Gastroesophageal sphincter (tissue), 4 donors: ENCODE data around the gene RGSL1. TPM values are rescaled to one million over a fixed set of nuclear protein-coding genes. Genes with fewer than 3 reads are reported as not detected.

Source experiments
- ATAC-seq: fragments of 150-250 bp; one replicate; pipeline ENCODE4 v1.9.1; 2016; ENCODE audit warnings: mild to moderate bottlenecking, moderate library complexity
- H3K27ac ChIP-seq, 4 donors: fragments of 200-600 bp; sonication (generic) in 3 of 4; 1 replicate in 3 of 4; 2 replicates in 1 of 4; pipeline ENCODE4 v1.5.1; 2016 to 2019
- H3K27me3 ChIP-seq: fragments of 200-600 bp; sonication (generic); one replicate; pipeline ENCODE4 v1.5.1; 2019
- H3K36me3 ChIP-seq, 2 donors: fragments of 200-600 bp; sonication (generic); one replicate each; pipeline ENCODE4 v1.5.1; 2019; ENCODE audit warnings: control low read depth in 1 of 2
- H3K4me1 ChIP-seq, 3 donors: fragments of 200-600 bp; sonication (generic); 1 replicate in 2 of 3; 2 replicates in 1 of 3; pipeline ENCODE4 v1.5.1; 2016 to 2019; ENCODE audit warnings: control low read depth in 2 of 3
- H3K4me3 ChIP-seq, 2 donors: fragments of 200-600 bp; sonication (generic); one replicate each; pipeline ENCODE4 v1.5.1; 2019; ENCODE audit warnings: mild to moderate bottlenecking in 1 of 2, moderate library complexity in 1 of 2
- H3K9me3 ChIP-seq, 3 donors: fragments of 200-600 bp; sonication (generic); one replicate each; pipeline ENCODE4 v1.5.1; 2017 to 2019; ENCODE audit warnings: control low read depth in 2 of 3
- EP300 ChIP-seq: sonication (generic); formaldehyde crosslinking; IDR thresholded peaks from one replicate; pipeline ENCODE4 v1.6.1; 2017; ENCODE audit warnings: antibody characterized with exemption, mild to moderate bottlenecking
- POLR2A ChIP-seq, 2 donors: fragments of 450-650 bp; IDR thresholded peaks; one replicate each; pipeline ENCODE4 v1.6.1; 2017; ENCODE audit warnings: antibody characterized with exemption in 2 of 2, mild to moderate bottlenecking in 2 of 2, moderate library complexity in 1 of 2
- POLR2AphosphoS5 ChIP-seq: sonication (generic); formaldehyde crosslinking; IDR thresholded peaks from one replicate; pipeline ENCODE4 v1.6.1; 2017; ENCODE audit warnings: antibody characterized with exemption
- WGBS, 2 donors: methylation state at CpG; one replicate each; pipeline ENCODE4 v1.1.5; 2018; ENCODE audit warnings: low coverage in 1 of 2; 5-methylcytosine and 5-hydroxymethylcytosine counted together
- total RNA-seq, 4 donors: library from RNA; depleted of rRNA; stranded (reverse); fragments of >200 nt; gene quantifications; one replicate each; pipeline ENCODE4 v1.1.0, GENCODE V29; 2016
- TF ChIP-seq, protein P1 (sequence below), 4 experiments: fragments of 200-600 bp in 2 of 4; fragments of 450-650 bp in 2 of 4; sonication (generic) in 1 of 4; IDR thresholded peaks; one replicate each; pipeline ENCODE4 v1.5.1; 2017 to 2019; ENCODE audit warnings: antibody characterized with exemption in 4 of 4, mild to moderate bottlenecking in 2 of 4, moderate library complexity in 2 of 4

RGSL1 gene
- total RNA-seq, 4 donors from 2014 or later: 0.04 TPM; not detected in 3

DNA sequence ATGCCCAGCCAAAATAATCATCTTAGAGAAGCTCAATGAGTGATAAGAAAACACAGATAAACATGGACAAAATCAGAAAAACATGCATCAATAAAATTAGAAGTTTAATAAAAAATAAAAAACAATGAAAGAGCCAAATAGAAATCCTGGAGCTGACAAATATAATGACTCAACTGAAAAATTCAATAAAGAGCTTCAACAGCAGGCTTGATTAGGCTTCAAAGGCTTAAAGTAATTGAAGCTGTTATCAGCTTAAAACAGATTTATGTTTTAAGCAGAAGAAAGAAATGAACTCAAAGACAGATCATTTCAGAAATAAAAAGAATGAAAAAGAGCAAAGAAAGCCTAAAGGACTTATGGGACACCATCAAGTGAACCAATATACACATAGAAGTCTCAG, 28.3 kb downstream of the RGSL1 start:
- Histone ChIP-seq H3K27me3 (no peaks in the 10 kb centered on the region), H3K27ac (no peak overlapping the region), H3K9me3 (peaks cover 0 to 14% (median 0%) of the 10 kb centered on the region in 3 donors), H3K4me3 (no peak overlapping the region), H3K4me1 (no peaks in the 10 kb centered on the region), H3K36me3 (no peaks in the 10 kb centered on the region)
- TF ChIP-seq, protein P1, sequence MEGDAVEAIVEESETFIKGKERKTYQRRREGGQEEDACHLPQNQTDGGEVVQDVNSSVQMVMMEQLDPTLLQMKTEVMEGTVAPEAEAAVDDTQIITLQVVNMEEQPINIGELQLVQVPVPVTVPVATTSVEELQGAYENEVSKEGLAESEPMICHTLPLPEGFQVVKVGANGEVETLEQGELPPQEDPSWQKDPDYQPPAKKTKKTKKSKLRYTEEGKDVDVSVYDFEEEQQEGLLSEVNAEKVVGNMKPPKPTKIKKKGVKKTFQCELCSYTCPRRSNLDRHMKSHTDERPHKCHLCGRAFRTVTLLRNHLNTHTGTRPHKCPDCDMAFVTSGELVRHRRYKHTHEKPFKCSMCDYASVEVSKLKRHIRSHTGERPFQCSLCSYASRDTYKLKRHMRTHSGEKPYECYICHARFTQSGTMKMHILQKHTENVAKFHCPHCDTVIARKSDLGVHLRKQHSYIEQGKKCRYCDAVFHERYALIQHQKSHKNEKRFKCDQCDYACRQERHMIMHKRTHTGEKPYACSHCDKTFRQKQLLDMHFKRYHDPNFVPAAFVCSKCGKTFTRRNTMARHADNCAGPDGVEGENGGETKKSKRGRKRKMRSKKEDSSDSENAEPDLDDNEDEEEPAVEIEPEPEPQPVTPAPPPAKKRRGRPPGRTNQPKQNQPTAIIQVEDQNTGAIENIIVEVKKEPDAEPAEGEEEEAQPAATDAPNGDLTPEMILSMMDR (IDR thresholded peaks at IDR 0.05): no peak
- TF ChIP-seq POLR2A (IDR thresholded peaks at IDR 0.05) (no peak), EP300 (no peak), POLR2AphosphoS5 (no peak)
- ATAC-seq: no peak

DNA sequence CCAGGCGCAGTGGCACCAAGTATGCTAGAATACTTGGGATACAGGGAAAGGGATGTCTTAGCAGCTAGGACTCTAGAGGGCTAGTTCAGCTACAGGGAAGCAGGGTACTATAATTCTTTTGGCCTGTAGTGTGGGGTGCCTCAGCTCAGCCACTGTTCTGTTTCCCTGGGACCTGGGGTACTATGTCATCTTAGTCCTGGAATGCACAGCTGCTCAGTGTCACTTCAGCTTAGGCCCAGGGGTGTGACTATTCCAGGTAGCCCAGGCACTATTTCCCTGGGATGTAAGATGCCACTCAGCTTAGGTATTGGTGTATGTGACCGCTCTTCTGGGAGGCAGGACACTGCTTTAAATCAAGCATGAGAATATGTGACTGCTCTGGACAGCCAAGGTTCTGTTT, 34.1 kb downstream of the RGSL1 start:
- WGBS, 2 donors: 86 to 100% methylated on average over 1 of the region's 2 CpGs
- ATAC-seq: no peak
- H3K4me3 ChIP-seq: no peak overlapping the region
- H3K27me3 ChIP-seq: no peaks in the 10 kb centered on the region
- H3K36me3 ChIP-seq: no peaks in the 10 kb centered on the region
- TF ChIP-seq, protein P1 (IDR thresholded peaks at IDR 0.05): no peak
- TF ChIP-seq POLR2AphosphoS5 (no peak), EP300 (no peak), POLR2A (IDR thresholded peaks at IDR 0.05) (no peak)
- no peak overlapping the region for H3K27ac ChIP-seq
- H3K9me3 ChIP-seq: no peaks in the 10 kb centered on the region
- no peaks in the 10 kb centered on the region for H3K4me1 ChIP-seq

GRCh38 chr1:182484531-182485257, 34.7 kb downstream of the RGSL1 start:
- TF ChIP-seq EP300: no peak
- TF ChIP-seq POLR2A (IDR thresholded peaks at IDR 0.05): no peak
- TF ChIP-seq POLR2AphosphoS5: no peak
- TF ChIP-seq, protein P1 (IDR thresholded peaks at IDR 0.05): no peak
- Histone ChIP-seq H3K27me3 (no peaks in the 10 kb centered on the region), H3K27ac (no peak overlapping the region), H3K9me3 (no peaks in the 10 kb centered on the region), H3K4me3 (no peak overlapping the region), H3K4me1 (no peaks in the 10 kb centered on the region), H3K36me3 (no peaks in the 10 kb centered on the region)
- WGBS, 2 donors: 46 to 47% methylated on average over 3 to 4 of the region's 5 CpGs
- no peak for ATAC-seq

- H3K27ac ChIP-seq: no peak overlapping the region
- no peaks in the 10 kb centered on the region for H3K9me3 ChIP-seq
- TF ChIP-seq POLR2AphosphoS5 (no peak), POLR2A (IDR thresholded peaks at IDR 0.05) (no peak), EP300 (no peak)
- TF ChIP-seq, protein P1 (IDR thresholded peaks at IDR 0.05): no peak
- no peaks in the 10 kb centered on the region for H3K27me3 ChIP-seq
- no peak overlapping the region for H3K4me3 ChIP-seq
- ATAC-seq: no peak
- 78 to 83% methylated on average over 3 of the region's 3 CpGs for WGBS, 2 donors
- H3K4me1 ChIP-seq: no peaks in the 10 kb centered on the region
- H3K36me3 ChIP-seq: no peaks in the 10 kb centered on the region
These were observed 35.9 kb downstream of the RGSL1 start for GRCh38 chr1:182485861-182486260.

DNA sequence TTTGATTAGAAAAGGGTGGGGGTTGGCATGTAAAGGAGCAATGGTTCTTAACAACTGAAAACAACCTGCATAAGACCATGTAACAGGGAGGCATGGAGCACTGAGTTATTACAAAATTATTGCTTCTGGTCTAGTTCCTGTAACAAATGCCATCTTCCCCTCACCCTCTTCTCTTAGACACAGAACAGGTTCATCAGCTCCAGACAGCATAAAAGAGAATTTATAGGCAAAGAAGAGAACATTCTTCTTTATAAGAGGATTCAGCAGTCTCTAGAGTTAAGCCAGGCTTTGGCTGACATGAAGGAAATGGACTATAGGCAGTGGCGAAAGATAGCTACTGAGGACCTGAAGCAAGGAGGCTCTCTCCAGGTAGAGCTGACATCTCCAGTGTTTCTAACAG, 38.9 kb downstream of the RGSL1 start:
- Histone ChIP-seq H3K36me3 (no peaks in the 10 kb centered on the region), H3K4me3 (no peak overlapping the region), H3K27ac (no peak overlapping the region), H3K4me1 (no peaks in the 10 kb centered on the region), H3K9me3 (no peaks in the 10 kb centered on the region), H3K27me3 (no peaks in the 10 kb centered on the region)
- TF ChIP-seq, protein P1 (IDR thresholded peaks at IDR 0.05): no peak
- TF ChIP-seq POLR2A (IDR thresholded peaks at IDR 0.05) (no peak), EP300 (no peak), POLR2AphosphoS5 (no peak)
- ATAC-seq: no peak
- WGBS, 2 donors: 80 to 100% methylated on average over 1 of the region's 1 CpG
